ENCODE measurements around the gene USH2A.

GRCh38 chr1:215635827-215636226 lies 787.4 kb downstream of the USH2A start:
- TF ChIP-seq POLR2A (IDR thresholded peaks at IDR 0.05; ENCODE audit: low read depth) (no peak), CTCF (IDR thresholded peaks at IDR 0.05) (no peak), POLR2AphosphoS5 (IDR thresholded peaks at IDR 0.05) (no peak), EP300 (IDR thresholded peaks at IDR 0.05) (no peak)
